Endodermal cell (in vitro differentiated cells): ENCODE results near the gene SCUBE1. TPM values are rescaled to one million over a fixed set of nuclear protein-coding genes. Genes with fewer than 3 reads are reported as not detected.

Experiments used
- DNase-seq: peaks from one replicate; pipeline ENCODE4 v3.0.0-alpha.2; 2017
- H3K27ac ChIP-seq: 2 replicates; pipeline ENCODE4 v1.5.1; 2013; ENCODE audit warnings: mild to moderate bottlenecking, low read depth, low read length, moderate library complexity
- H3K27me3 ChIP-seq: 2 replicates; pipeline ENCODE4 v1.6.1; 2013; ENCODE audit warnings: mild to moderate bottlenecking, low read length, moderate library complexity; ENCODE audit not compliant: insufficient read depth, control insufficient read depth, poor library complexity, severe bottlenecking
- H3K36me3 ChIP-seq: 2 replicates; pipeline ENCODE4 v1.7.0; 2013; ENCODE audit warnings: mild to moderate bottlenecking, low read length, moderate library complexity; ENCODE audit not compliant: control insufficient read depth, insufficient read depth
- H3K4me1 ChIP-seq: one replicate; pipeline ENCODE4 v1.7.0; 2013; ENCODE audit warnings: low read length; ENCODE audit not compliant: control insufficient read depth, insufficient read depth
- H3K4me3 ChIP-seq: 2 replicates; pipeline ENCODE4 v1.5.1; 2013; ENCODE audit warnings: mild to moderate bottlenecking, low read length, moderate library complexity
- H3K9ac ChIP-seq: 2 replicates; pipeline ENCODE4 v1.6.1; 2013; ENCODE audit warnings: mild to moderate bottlenecking, low read length, moderate library complexity; ENCODE audit not compliant: poor library complexity, severe bottlenecking; ENCODE audit errors: extremely low read depth
- H3K9me3 ChIP-seq: 2 replicates; pipeline ENCODE4 v1.6.1; 2013; ENCODE audit warnings: mild to moderate bottlenecking, low read length, moderate library complexity; ENCODE audit not compliant: control insufficient read depth
- H3K27ac Mint-ChIP-seq: 2 replicates; pipeline ENCODE4 v1.8.0; 2020; ENCODE audit warnings: mixed read lengths
- H3K27me3 Mint-ChIP-seq: 2 replicates; pipeline ENCODE4 v1.8.0; 2021; ENCODE audit warnings: mild to moderate bottlenecking, mixed read lengths; ENCODE audit not compliant: insufficient read depth
- H3K36me3 Mint-ChIP-seq: 2 replicates; pipeline ENCODE4 v1.8.0; 2020; ENCODE audit warnings: low read depth, mixed read lengths
- H3K4me1 Mint-ChIP-seq: 2 replicates; pipeline ENCODE4 v1.8.0; 2020; ENCODE audit warnings: mixed read lengths
- H3K4me3 Mint-ChIP-seq: 2 replicates; pipeline ENCODE4 v1.8.0; 2020; ENCODE audit warnings: mild to moderate bottlenecking, moderate library complexity, mixed read lengths
- H3K9me3 Mint-ChIP-seq: 2 replicates; pipeline ENCODE4 v1.8.0; 2020; ENCODE audit warnings: mild to moderate bottlenecking, mixed read lengths
- WGBS, 2 experiments: methylation state at CpG; one replicate each; pipeline versions ENCODE4 v1.1.5 to v1.1.7; 2013; ENCODE audit warnings: missing lambda C conversion rate in 2 of 2, mixed read lengths in 1 of 2; ENCODE audit not compliant: insufficient coverage in 1 of 2, insufficient read length in 1 of 2; 5-methylcytosine and 5-hydroxymethylcytosine counted together
- total RNA-seq, 2 donors: library from RNA; stranded (reverse); fragmentation: NEBNext Ultra II Directional in 1 of 2; extraction: Animal tissue kit (Norgen Biotek cat#: 25700) in 1 of 2; gene quantifications; 2 replicates in 1 of 2; 3 replicates in 1 of 2; pipeline ENCODE4 v1.2.1, GENCODE V29; 2021
- TF ChIP-seq, protein P1 (sequence below): fragments of 200-600 bp; sonication (generic); conservative IDR thresholded peaks from 2 replicates; pipeline ENCODE4 v1.5.0; 2021; ENCODE audit warnings: antibody characterized with exemption, mild to moderate bottlenecking

Gene SCUBE1
- total RNA-seq, 2 donors from 2014 or later: 0.13 to 0.95 TPM

DNA sequence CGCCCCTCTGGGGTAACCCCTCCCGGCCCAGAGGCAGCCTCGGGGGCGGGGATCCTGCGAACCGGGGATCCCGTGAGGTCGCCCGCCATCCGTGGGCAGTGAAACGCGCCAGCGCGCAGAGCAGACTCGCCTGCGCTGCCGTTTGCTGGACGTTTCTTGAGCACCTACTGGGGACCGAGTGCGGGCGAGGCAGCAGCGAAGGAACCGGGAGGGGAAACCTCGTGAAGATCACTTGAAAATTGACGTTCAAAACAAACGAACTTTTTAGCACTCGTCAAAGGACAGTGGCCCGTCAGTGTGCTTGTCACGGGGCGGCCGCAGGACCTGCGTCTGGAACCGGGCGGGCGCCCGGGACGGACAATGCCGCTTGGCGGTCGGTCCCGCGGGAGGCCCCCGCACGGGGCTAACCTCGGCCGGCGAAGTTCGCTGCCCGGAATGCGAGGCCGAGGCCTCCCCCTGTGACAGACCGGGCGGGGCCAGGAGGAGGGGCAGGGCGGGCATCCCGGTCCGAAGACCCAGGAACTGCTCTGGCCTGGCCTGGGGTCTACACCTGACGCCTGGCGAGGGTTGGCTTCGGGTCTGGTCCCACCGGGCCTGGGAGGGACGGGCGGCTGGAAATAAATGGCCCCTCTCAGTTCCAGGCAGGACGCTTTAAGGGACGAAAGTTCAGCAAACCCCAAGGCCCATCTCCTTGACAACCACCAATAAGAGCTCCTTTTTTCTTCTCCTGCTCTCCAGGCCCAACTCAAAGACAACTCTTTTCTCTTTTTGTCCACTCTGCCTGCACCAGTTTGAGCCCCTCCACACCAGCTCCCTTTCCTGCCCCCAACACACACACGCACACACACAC lies 723 bp upstream of the SCUBE1 start:
- H3K36me3 Mint-ChIP-seq: no peaks in the 10 kb centered on the region
- 8 to 18% methylated on average over 48 to 65 of the region's 65 CpGs for WGBS, 2 experiments
- Histone ChIP-seq H3K9ac (no peak overlapping the region), H3K36me3 (no peaks in the 10 kb centered on the region), H3K27me3 (peaks cover 67% of the 10 kb centered on the region), H3K4me1 (no peaks in the 10 kb centered on the region), H3K27ac (peak overlapping the region; percentile 32), H3K9me3 (no peaks in the 10 kb centered on the region), H3K4me3 (no peak overlapping the region)
- TF ChIP-seq, protein P1, sequence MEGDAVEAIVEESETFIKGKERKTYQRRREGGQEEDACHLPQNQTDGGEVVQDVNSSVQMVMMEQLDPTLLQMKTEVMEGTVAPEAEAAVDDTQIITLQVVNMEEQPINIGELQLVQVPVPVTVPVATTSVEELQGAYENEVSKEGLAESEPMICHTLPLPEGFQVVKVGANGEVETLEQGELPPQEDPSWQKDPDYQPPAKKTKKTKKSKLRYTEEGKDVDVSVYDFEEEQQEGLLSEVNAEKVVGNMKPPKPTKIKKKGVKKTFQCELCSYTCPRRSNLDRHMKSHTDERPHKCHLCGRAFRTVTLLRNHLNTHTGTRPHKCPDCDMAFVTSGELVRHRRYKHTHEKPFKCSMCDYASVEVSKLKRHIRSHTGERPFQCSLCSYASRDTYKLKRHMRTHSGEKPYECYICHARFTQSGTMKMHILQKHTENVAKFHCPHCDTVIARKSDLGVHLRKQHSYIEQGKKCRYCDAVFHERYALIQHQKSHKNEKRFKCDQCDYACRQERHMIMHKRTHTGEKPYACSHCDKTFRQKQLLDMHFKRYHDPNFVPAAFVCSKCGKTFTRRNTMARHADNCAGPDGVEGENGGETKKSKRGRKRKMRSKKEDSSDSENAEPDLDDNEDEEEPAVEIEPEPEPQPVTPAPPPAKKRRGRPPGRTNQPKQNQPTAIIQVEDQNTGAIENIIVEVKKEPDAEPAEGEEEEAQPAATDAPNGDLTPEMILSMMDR: no peak
- H3K4me3 Mint-ChIP-seq: peak overlapping the region; percentile 26
- no peak overlapping the region for H3K27ac Mint-ChIP-seq
- H3K9me3 Mint-ChIP-seq: no peaks in the 10 kb centered on the region
- DNase-seq: peak; percentile 81
- H3K4me1 Mint-ChIP-seq: no peaks in the 10 kb centered on the region
- H3K27me3 Mint-ChIP-seq: peaks cover 60% of the 10 kb centered on the region

DNA sequence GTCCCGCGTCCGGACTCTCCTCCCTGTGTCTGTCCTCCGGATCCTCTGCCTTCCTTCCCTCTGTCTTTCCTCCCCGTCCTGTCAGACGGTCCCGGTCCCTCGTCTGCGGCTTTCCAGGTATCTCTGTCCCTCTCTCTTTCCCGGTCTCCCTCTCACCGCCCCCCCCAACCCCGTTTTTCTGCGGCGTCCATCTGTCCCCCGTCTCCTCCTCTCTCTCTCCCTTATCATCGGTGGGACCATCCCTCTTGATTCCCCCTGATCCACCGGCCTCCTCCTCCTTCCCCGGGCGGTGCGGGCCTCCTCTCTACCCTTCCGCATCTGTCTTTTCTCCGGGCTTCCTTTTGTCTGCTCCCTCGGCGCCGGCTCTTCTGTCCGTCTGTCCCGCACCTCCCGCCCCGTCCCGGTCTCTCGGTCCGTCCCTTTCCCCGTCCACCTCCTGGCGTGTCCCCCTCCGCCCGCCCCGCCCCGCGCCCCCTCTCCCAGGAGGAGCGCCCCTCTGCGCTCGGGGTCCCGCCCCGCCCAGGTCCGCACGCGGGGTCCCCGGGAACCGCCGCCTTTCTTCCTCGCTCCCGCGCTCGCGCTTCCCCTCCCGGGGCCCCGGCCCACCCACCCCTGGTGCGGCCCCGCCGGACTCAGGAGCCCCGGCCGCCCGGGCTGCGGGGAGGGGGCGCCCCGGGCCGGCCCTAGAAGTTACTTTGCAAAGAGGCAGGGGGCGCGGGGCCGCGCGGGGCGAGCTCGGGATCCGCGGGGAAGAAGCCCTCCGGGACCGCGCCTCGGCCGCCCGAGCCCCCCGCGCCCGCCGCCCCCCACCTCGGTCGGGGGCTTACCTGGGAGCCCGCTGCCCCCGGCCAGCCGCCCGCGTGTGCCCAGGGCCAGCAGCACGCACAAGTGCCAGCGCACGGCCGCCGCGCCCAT lies 568 bp downstream of the SCUBE1 start:
- peaks cover 64% of the 10 kb centered on the region for H3K27me3 Mint-ChIP-seq

DNA sequence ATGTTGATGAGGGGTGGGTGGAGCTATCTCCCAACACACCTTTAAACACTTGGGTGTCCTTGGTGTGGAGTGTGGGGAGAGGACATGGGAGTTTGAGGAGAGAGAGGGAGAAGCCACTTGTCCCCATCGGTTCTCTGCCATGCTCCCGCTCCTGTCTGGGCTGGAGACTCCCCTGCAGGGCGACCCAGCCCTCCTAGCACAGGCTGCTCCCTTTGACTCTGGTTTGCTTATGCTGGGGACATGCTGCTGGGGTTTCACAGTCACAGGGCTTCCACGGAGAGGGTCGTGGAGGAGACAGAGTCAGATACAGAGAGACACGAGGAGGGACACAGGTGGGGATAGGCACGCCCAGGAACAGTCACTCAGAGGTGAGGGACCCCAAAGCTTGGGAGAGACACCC lies 1.6 kb downstream of the SCUBE1 start:
- Mint-ChIP-seq H3K36me3 (no peaks in the 10 kb centered on the region), H3K27ac (no peak overlapping the region), H3K4me3 (peak overlapping the region; percentile 53), H3K27me3 (peaks cover 64% of the 10 kb centered on the region), H3K4me1 (no peaks in the 10 kb centered on the region), H3K9me3 (no peaks in the 10 kb centered on the region)
- Histone ChIP-seq H3K27ac (no peak overlapping the region), H3K4me1 (no peaks in the 10 kb centered on the region), H3K4me3 (no peak overlapping the region), H3K9ac (no peak overlapping the region), H3K27me3 (peaks cover 74% of the 10 kb centered on the region), H3K36me3 (no peaks in the 10 kb centered on the region), H3K9me3 (no peaks in the 10 kb centered on the region)
- WGBS, 2 experiments: 68 to 69% methylated on average over 7 of the region's 7 CpGs
- TF ChIP-seq, protein P1: no peak
- peak; percentile 48 for DNase-seq

More for the DNA sequence above, 568 bp downstream of the SCUBE1 start:
- peaks cover 74% of the 10 kb centered on the region for H3K27me3 ChIP-seq
- no peak overlapping the region for H3K27ac ChIP-seq
- Mint-ChIP-seq H3K27ac (no peak overlapping the region), H3K4me1 (no peaks in the 10 kb centered on the region), H3K9me3 (no peaks in the 10 kb centered on the region), H3K36me3 (no peaks in the 10 kb centered on the region), H3K4me3 (peak overlapping the region; percentile 53)
- H3K4me3 ChIP-seq: no peak overlapping the region
- TF ChIP-seq, protein P1: no peak
- no peak overlapping the region for H3K9ac ChIP-seq
- no peaks in the 10 kb centered on the region for H3K4me1 ChIP-seq
- no peaks in the 10 kb centered on the region for H3K36me3 ChIP-seq
- 2 to 4% methylated on average over 29 to 99 of the region's 99 CpGs for WGBS, 2 experiments
- DNase-seq: peak; percentile 65
- H3K9me3 ChIP-seq: no peaks in the 10 kb centered on the region
